HEK293 (cell line): ENCODE data around the gene DNASE1L3.

Experiments used
- BCL11A ChIP-seq: fragments of 450-650 bp; formaldehyde crosslinking; IDR thresholded peaks from 2 replicates; pipeline ENCODE4 v1.5.1; 2016; ENCODE audit warnings: low read depth, missing biosample characterization, missing genetic modification characterization
- MZF1 ChIP-seq: fragments of 450-650 bp; formaldehyde crosslinking; IDR thresholded peaks from 2 replicates; pipeline ENCODE4 v1.5.1; 2017; ENCODE audit warnings: missing biosample characterization, missing genetic modification characterization, borderline replicate concordance
- REPIN1 ChIP-seq: fragments of 450-650 bp; formaldehyde crosslinking; IDR thresholded peaks from 2 replicates; pipeline ENCODE4 v1.5.1; 2017; ENCODE audit warnings: missing biosample characterization, missing genetic modification characterization, low read depth
- SP2 ChIP-seq: fragments of 450-650 bp; formaldehyde crosslinking; IDR thresholded peaks from 2 replicates; pipeline ENCODE4 v1.5.1; 2016; ENCODE audit warnings: missing biosample characterization, missing genetic modification characterization
- TRIM28 ChIP-seq: IDR thresholded peaks from 2 replicates; pipeline ENCODE4 v1.6.1; 2011; ENCODE audit warnings: low read length, control low read depth, borderline replicate concordance
- ZBTB21 ChIP-seq: fragments of 450-650 bp; formaldehyde crosslinking; IDR thresholded peaks from 2 replicates; pipeline ENCODE4 v1.5.1; 2017; ENCODE audit warnings: missing biosample characterization, missing genetic modification characterization
- ZNF138 ChIP-seq: fragments of 450-650 bp; formaldehyde crosslinking; IDR thresholded peaks from 2 replicates; pipeline ENCODE4 v1.5.1; 2016; ENCODE audit warnings: missing biosample characterization, missing genetic modification characterization, borderline replicate concordance
- ZNF571 ChIP-seq: fragments of 450-650 bp; formaldehyde crosslinking; IDR thresholded peaks from 2 replicates; pipeline ENCODE4 v1.5.0; 2017; ENCODE audit warnings: missing biosample characterization, missing genetic modification characterization
- TF ChIP-seq, protein P1 (sequence below): fragments of 450-650 bp; formaldehyde crosslinking; IDR thresholded peaks from 2 replicates; pipeline ENCODE4 v1.5.1; 2016; ENCODE audit warnings: missing biosample characterization, missing genetic modification characterization

DNA sequence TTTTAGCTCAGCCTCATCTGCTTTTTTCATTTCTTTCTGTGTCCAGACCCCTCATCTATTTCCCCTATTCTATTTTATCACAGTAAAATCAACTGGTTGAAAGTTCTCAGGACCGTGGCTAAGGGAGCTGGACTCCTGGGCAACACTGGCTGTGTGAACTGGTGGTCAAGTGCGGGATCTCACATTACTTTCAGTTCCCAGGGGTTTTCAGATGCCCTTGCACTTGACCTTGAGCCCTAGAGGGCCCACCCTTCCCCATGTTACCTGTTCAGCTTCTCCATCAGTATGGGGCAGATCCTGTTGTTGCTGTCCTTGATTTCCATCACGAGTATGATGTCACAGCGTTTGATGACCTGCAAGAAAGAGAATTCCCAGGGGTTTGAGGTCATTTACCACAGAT, 2.8 kb downstream of the DNASE1L3 start:
- TF ChIP-seq TRIM28: no peak
- TF ChIP-seq MZF1 (tag by site-specific recombination): no peak
- no peak for TF ChIP-seq ZBTB21
- TF ChIP-seq, protein P1, sequence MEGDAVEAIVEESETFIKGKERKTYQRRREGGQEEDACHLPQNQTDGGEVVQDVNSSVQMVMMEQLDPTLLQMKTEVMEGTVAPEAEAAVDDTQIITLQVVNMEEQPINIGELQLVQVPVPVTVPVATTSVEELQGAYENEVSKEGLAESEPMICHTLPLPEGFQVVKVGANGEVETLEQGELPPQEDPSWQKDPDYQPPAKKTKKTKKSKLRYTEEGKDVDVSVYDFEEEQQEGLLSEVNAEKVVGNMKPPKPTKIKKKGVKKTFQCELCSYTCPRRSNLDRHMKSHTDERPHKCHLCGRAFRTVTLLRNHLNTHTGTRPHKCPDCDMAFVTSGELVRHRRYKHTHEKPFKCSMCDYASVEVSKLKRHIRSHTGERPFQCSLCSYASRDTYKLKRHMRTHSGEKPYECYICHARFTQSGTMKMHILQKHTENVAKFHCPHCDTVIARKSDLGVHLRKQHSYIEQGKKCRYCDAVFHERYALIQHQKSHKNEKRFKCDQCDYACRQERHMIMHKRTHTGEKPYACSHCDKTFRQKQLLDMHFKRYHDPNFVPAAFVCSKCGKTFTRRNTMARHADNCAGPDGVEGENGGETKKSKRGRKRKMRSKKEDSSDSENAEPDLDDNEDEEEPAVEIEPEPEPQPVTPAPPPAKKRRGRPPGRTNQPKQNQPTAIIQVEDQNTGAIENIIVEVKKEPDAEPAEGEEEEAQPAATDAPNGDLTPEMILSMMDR (tag by site-specific recombination): no peak
- no peak for TF ChIP-seq ZNF571 (tag by site-specific recombination)
- no peak for TF ChIP-seq SP2 (tag by site-specific recombination)
- TF ChIP-seq BCL11A (tag by site-specific recombination): no peak
- TF ChIP-seq REPIN1 (tag by site-specific recombination): no peak
- no peak for TF ChIP-seq ZNF138 (tag by site-specific recombination)
